NCI-H146 treated with DMSO at 0.1 percent for 48 hours (cell line): ENCODE results near the gene RAB7A.

Experiments used
- DNase-seq: peaks from one replicate; lab custom pipeline; 2025; ENCODE audit not compliant: unreplicated experiment; lab: John Stamatoyannopoulos, UW

Gene RAB7A

DNA sequence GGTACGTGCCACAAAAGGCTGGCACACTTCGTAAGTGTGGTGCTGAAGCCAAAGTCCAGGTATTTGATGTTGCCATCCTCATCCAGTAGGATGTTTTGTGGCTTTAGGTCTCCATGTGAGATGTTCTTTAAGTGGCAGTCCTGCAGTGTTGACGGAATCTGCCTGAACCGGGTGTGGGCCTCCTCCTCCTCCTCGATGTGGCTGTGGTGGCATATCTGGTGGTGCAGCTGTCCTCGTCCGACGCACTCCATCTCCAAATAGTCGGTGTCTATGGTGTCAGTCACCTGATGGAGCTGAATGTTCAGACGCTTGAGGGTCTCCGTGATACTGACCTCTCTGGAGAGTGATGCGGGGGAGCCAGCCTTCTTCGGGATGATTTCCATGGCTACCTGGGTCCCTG lies 123.0 kb downstream of the RAB7A start:
- no peak for DNase-seq

DNA sequence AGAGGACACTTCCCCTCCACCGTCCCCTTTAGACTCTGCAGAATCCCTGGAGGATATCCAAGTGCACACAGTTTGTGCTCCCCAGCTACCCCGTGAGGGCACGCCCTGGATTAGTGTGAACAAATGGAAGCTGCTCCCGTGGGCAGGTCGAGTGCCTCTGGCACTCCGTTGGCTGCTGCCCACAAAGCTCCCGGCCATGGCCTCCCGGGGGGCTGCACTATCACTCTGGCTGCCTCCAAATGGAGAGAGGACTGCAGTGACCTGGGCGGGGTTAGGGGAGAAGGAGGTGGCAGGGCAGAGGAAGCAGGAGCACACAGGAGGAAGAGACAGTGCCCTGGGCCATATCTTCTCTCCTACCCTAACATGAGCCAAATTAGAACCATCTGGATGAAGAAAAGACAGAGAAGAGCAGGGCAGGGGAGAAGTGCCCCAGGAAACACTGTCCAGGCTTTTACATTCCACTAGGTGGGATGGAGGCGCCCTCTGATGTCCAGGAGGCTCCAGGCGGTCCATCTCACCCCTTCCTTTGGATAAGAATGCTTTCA lies 124.0 kb downstream of the RAB7A start:
- DNase-seq = no peak

GRCh38 chr3:128850544-128850943 lies 124.6 kb downstream of the RAB7A start:
- DNase-seq = no peak

GRCh38 chr3:128851601-128852000 lies 125.6 kb downstream of the RAB7A start:
- no peak for DNase-seq

- no peak for DNase-seq
Measured at GRCh38 chr3:128853826-128854225, 127.8 kb downstream of the RAB7A start.

- DNase-seq = no peak
Measured at GRCh38 chr3:128854475-128854874, 128.5 kb downstream of the RAB7A start.

DNA sequence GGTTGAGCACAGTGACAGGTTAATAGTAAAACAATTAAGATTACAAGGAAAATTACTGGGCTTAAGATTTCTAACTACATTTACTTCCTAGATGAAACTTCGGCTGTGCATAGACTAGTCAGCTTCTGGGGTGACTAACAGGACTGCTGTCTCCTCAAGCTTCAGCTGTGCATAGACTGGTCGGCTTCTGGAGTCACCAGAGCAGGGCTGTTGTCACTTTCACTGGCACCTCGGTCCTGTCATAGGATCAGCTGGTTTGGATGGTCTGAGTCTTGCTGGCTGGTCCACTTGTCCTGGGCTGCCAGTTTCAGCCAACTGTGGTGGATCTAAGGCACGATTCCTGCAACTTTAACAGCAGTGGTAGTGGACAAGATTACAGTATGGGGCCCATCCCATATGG lies 129.6 kb downstream of the RAB7A start:
- no peak for DNase-seq

GRCh38 chr3:128858167-128858566 lies 132.2 kb downstream of the RAB7A start:
- DNase-seq = no peak

- no peak for DNase-seq
Measured at GRCh38 chr3:128859630-128860029, 133.6 kb downstream of the RAB7A start.

DNA sequence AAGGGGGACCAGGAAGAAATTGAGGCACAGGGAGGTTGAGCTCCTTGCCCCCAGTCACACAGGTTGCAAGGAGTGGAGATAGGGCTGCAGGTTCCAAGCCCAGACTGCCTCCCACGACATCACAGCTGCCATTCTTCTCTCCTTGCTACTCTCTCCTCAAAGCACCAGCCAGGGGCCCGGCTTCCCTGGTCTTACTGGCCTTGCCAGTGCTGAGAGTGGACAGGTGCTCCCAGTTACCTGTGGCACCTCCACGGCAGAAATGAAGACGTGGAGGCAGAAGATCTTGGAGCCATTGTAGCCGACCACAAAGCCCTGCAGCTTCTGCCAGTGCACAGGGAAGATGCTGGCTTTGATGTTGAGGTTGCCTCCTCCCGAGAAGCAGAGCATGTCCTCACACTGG lies 135.5 kb downstream of the RAB7A start:
- DNase-seq = no peak

- no peak for DNase-seq
Measured at GRCh38 chr3:128863560-128863959, 137.6 kb downstream of the RAB7A start.
